GM12891 (cell line): ENCODE data around the gene GNB5.

ENCODE experiments used
- DNase-seq: peaks from one replicate; pipeline ENCODE4 v3.0.0; 2011; ENCODE audit warnings: low spot score; ENCODE audit not compliant: insufficient read length
- FAIRE-seq: peaks from 2 replicates; lab custom pipeline; 2011; peaks lifted over from hg19 to GRCh38; lab: Jason Lieb, UNC
- PAX5 ChIP-seq: IDR thresholded peaks from 2 replicates; pipeline ENCODE4 v1.6.1; 2011; ENCODE audit warnings: low read length, moderate library complexity, mild to moderate bottlenecking; ENCODE audit not compliant: insufficient read depth, severe bottlenecking
- POLR2A ChIP-seq: IDR thresholded peaks from 2 replicates; pipeline ENCODE4 v1.6.1; 2011; ENCODE audit warnings: low read depth, low read length, control low read depth
- POLR2AphosphoS5 ChIP-seq: IDR thresholded peaks from 2 replicates; pipeline ENCODE4 v1.6.1; 2011; ENCODE audit warnings: low read depth, low read length, control low read depth
- POU2F2 ChIP-seq: IDR thresholded peaks from 2 replicates; pipeline ENCODE4 v1.6.1; 2011; ENCODE audit warnings: low read depth, mild to moderate bottlenecking, control low read depth, low read length, moderate library complexity
- SPI1 ChIP-seq: IDR thresholded peaks from 2 replicates; pipeline ENCODE4 v1.6.1; 2011; ENCODE audit warnings: low read depth, low read length, control low read depth
- TAF1 ChIP-seq: IDR thresholded peaks from 2 replicates; pipeline ENCODE4 v1.6.1; 2011; ENCODE audit warnings: low read depth, low read length, control low read depth

Gene GNB5

GRCh38 chr15:52146261-52146660, 44.9 kb downstream of the GNB5 start:
- DNase-seq (no peak), FAIRE-seq (no peak)
- TF ChIP-seq POU2F2 (no peak), POLR2AphosphoS5 (no peak)

GRCh38 chr15:52144656-52145178, 46.5 kb downstream of the GNB5 start:
- FAIRE-seq (no peak), DNase-seq (no peak)
- no peak for TF ChIP-seq POLR2A
- no peak for TF ChIP-seq PAX5
- no peak for TF ChIP-seq TAF1
- no peak for TF ChIP-seq SPI1
- TF ChIP-seq POLR2AphosphoS5: no peak
- TF ChIP-seq POU2F2: no peak

GRCh38 chr15:52143873-52144272, 47.3 kb downstream of the GNB5 start:
- FAIRE-seq: no peak
- TF ChIP-seq SPI1 (no peak), TAF1 (no peak), PAX5 (no peak), POLR2AphosphoS5 (no peak), POLR2A (no peak), POU2F2 (no peak)
- DNase-seq: no peak

- no peak for FAIRE-seq
- TF ChIP-seq POLR2A (no peak), POU2F2 (no peak), SPI1 (no peak)
- DNase-seq: no peak
These were observed 50.5 kb downstream of the GNB5 start for GRCh38 chr15:52140646-52141045.

GRCh38 chr15:52139599-52140462, 51.4 kb downstream of the GNB5 start:
- FAIRE-seq: peak; percentile 89
- peak; percentile 55 for DNase-seq
- TF ChIP-seq TAF1: no peak
- TF ChIP-seq POLR2AphosphoS5: no peak
- TF ChIP-seq SPI1: no peak
- no peak for TF ChIP-seq PAX5
- TF ChIP-seq POLR2A: no peak
- TF ChIP-seq POU2F2: no peak

GRCh38 chr15:52137432-52138357, 53.5 kb downstream of the GNB5 start:
- DNase-seq: no peak
- TF ChIP-seq POU2F2: no peak
- TF ChIP-seq POLR2AphosphoS5: no peak
- 0 out of 2 replicates have a peak, but pooled peaks have one; percentile 31 for TF ChIP-seq SPI1
- no peak for TF ChIP-seq PAX5
- no peak for TF ChIP-seq TAF1
- no peak for TF ChIP-seq POLR2A
- FAIRE-seq: no peak

- FAIRE-seq: no peak
- TF ChIP-seq POLR2A: no peak
- no peak for TF ChIP-seq POU2F2
- no peak for TF ChIP-seq POLR2AphosphoS5
- TF ChIP-seq PAX5: no peak
- TF ChIP-seq SPI1: no peak
- no peak for TF ChIP-seq TAF1
- no peak for DNase-seq
These were observed 54.7 kb downstream of the GNB5 start for GRCh38 chr15:52136442-52136980.

- TF ChIP-seq SPI1: no peak
- TF ChIP-seq POLR2A: no peak
- TF ChIP-seq POLR2AphosphoS5: no peak
- DNase-seq (no peak), FAIRE-seq (no peak)
These were observed 56.6 kb downstream of the GNB5 start for GRCh38 chr15:52134502-52135144.
